ENCODE results near the gene PPP1R9A. TPM values are rescaled to one million over a fixed set of nuclear protein-coding genes. Genes with fewer than 3 reads are reported as not detected.

The PPP1R9A gene
- total RNA-seq, 4 donors from 2014 or later = 0.51 to 2.7 (median 1.4) TPM

DNA sequence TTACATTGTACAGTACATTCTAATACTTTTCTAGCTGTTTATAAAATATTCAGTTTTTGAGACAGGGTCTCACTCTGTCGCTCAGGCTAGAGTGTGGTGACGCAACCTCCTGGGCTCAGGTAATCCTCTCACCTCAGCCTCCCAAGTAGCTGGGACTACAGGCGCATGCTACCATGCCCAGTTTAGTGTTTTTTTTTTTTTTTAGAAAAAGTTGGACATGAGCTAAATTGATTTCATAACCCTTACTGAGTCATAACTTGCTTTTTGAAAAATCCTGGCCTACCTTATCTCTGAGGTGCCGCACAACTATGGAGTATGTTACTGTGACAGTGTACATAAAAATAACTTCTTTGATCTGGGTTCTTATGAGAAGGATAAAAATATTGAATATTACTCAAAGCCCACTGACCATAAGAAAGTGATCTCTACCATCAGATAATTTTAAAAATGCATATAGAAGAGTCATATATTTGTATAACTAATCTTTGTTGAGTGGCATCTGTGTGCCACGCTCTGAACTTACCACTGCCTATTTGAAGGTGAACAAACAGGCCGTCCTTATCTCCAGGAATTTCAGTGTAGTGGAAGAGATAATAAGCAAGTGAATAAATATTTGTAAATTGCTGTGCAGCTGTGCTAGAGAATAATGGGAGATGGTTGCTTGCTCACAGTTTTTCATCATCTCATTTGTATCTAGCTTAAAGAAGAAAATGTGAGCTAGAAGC, 73.2 kb downstream of the PPP1R9A start:
- TF ChIP-seq CTCF (IDR thresholded peaks at IDR 0.05) (no peak), POLR2A (IDR thresholded peaks at IDR 0.05) (no peak)
- intact Hi-C loops (cut with DNase I; ENCODE audit: low total_unique reads) = no loop called here
- no peak for DNase-seq (ENCODE audit: low spot score in 2 of 2)
- 89 to 90% methylated on average over 6 of the region's 6 CpGs for WGBS, 2 donors
- H3K4me3 ChIP-seq (ENCODE audit: low read depth, poor library complexity, severe bottlenecking) = no peak overlapping the region

- WGBS, 2 donors = 31 to 40% methylated on average over 1 of the region's 1 CpG
- TF ChIP-seq CTCF (IDR thresholded peaks at IDR 0.05) = no peak
- TF ChIP-seq POLR2A (IDR thresholded peaks at IDR 0.05) = no peak
- no peak for DNase-seq (ENCODE audit: low spot score in 2 of 2)
- no peak overlapping the region for H3K4me3 ChIP-seq (ENCODE audit: low read depth, poor library complexity, severe bottlenecking)
- intact Hi-C loops (cut with DNase I; ENCODE audit: low total_unique reads) = no loop called here
Observed at GRCh38 chr7:94995921-94996320, 88.5 kb downstream of the PPP1R9A start.

DNA sequence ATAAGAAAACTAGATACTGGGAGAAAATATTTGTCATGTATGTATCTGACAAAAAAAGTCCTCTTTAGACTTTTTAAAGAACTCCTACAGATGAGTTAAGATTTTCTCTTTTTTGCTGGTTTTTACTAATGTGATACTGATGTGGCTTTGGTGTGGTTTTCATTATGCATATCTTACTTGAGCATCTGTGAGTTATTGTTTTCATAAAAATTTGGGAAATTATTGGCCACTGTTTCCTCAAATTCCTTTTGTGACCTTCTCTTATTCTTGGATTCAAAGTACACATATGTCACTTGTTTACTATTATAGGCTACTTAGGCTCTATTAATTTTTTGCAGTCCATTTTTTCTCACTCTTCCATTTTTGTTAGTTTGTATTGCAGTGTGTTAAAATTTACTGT, 89.0 kb downstream of the PPP1R9A start:
- TF ChIP-seq POLR2A (IDR thresholded peaks at IDR 0.05) = no peak
- TF ChIP-seq CTCF (IDR thresholded peaks at IDR 0.05) = no peak
- no peak for DNase-seq (ENCODE audit: low spot score in 2 of 2)

GRCh38 chr7:94997547-94997946, 90.2 kb downstream of the PPP1R9A start:
- TF ChIP-seq POLR2A (IDR thresholded peaks at IDR 0.05) (no peak), CTCF (IDR thresholded peaks at IDR 0.05) (no peak)
- WGBS, 2 donors = 63 to 73% methylated on average over 2 of the region's 2 CpGs
- H3K4me3 ChIP-seq (ENCODE audit: low read depth, poor library complexity, severe bottlenecking) = no peak overlapping the region
- no peak for DNase-seq (ENCODE audit: low spot score in 2 of 2)
- intact Hi-C loops (cut with DNase I; ENCODE audit: low total_unique reads) = no loop called here

More for the DNA sequence above, 89.0 kb downstream of the PPP1R9A start:
- intact Hi-C loops (cut with DNase I; ENCODE audit: low total_unique reads) = no loop called here
- no peak overlapping the region for H3K4me3 ChIP-seq (ENCODE audit: low read depth, poor library complexity, severe bottlenecking)

GRCh38 chr7:94998266-94999068, 91.1 kb downstream of the PPP1R9A start:
- no peak overlapping the region for H3K4me3 ChIP-seq (ENCODE audit: low read depth, poor library complexity, severe bottlenecking)
- no peak for DNase-seq (ENCODE audit: low spot score in 2 of 2)
- TF ChIP-seq POLR2A (IDR thresholded peaks at IDR 0.05) (no peak), CTCF (IDR thresholded peaks at IDR 0.05) (no peak)
- intact Hi-C loops (cut with DNase I; ENCODE audit: low total_unique reads) = no loop called here
- WGBS, 2 donors = 93 to 97% methylated on average over 3 of the region's 3 CpGs
